ENCODE results near the gene SNX9.
"Not testable (repeated sequence)": the region's sequence is repeated elsewhere in the genome, so short reads cannot be mapped to it uniquely, and the experiment has no call there.

The SNX9 gene

GRCh38 chr6:157953580-157954091 is 130.6 kb downstream of the SNX9 start:
- no peak for DNase-seq (ENCODE audit: low read depth in 2 of 2)

GRCh38 chr6:157954150-157955117 is 131.4 kb downstream of the SNX9 start:
- DNase-seq (ENCODE audit: low read depth in 2 of 2) = no peak

- no peak for DNase-seq (ENCODE audit: low read depth in 2 of 2)
These were observed 132.6 kb downstream of the SNX9 start for GRCh38 chr6:157955675-157956074.

- DNase-seq (ENCODE audit: low read depth in 2 of 2) = no peak
These were observed 133.2 kb downstream of the SNX9 start for GRCh38 chr6:157956171-157956730.

- DNase-seq (ENCODE audit: low read depth in 2 of 2) = no peak
These were observed 136.6 kb downstream of the SNX9 start for GRCh38 chr6:157959451-157960227.

- DNase-seq (ENCODE audit: low read depth in 2 of 2) = no peak
These were observed 138.2 kb downstream of the SNX9 start for GRCh38 chr6:157961153-157961831.

- no peak for DNase-seq (ENCODE audit: low read depth in 2 of 2)
These were observed 139.0 kb downstream of the SNX9 start for GRCh38 chr6:157961832-157962575.

GRCh38 chr6:157962601-157963302 is 139.7 kb downstream of the SNX9 start:
- DNase-seq (ENCODE audit: low read depth in 2 of 2) = no peak

- DNase-seq (ENCODE audit: low read depth in 2 of 2) = no peak
These were observed 141.1 kb downstream of the SNX9 start for GRCh38 chr6:157964100-157964499.

GRCh38 chr6:157965387-157965786 is 142.3 kb downstream of the SNX9 start:
- no peak for DNase-seq (ENCODE audit: low read depth in 2 of 2)

- no peak for DNase-seq (ENCODE audit: low read depth in 2 of 2)
These were observed 143.5 kb downstream of the SNX9 start for GRCh38 chr6:157966589-157966977.

GRCh38 chr6:157967020-157967419 is 144.0 kb downstream of the SNX9 start:
- DNase-seq (ENCODE audit: low read depth in 2 of 2) = no peak

- no peak for DNase-seq (ENCODE audit: low read depth in 2 of 2)
These were observed 144.4 kb downstream of the SNX9 start for GRCh38 chr6:157967486-157967885.

- DNase-seq (ENCODE audit: low read depth in 2 of 2) = not testable (repeated sequence)
These were observed 149.1 kb downstream of the SNX9 start for GRCh38 chr6:157972177-157972576.

GRCh38 chr6:157974341-157974894 is 151.4 kb downstream of the SNX9 start:
- no peak for DNase-seq (ENCODE audit: low read depth in 2 of 2)

GRCh38 chr6:157974967-157975366 is 151.9 kb downstream of the SNX9 start:
- DNase-seq (ENCODE audit: low read depth in 2 of 2) = no peak

GRCh38 chr6:157975456-157975855 is 152.4 kb downstream of the SNX9 start:
- no peak for DNase-seq (ENCODE audit: low read depth in 2 of 2)

- DNase-seq (ENCODE audit: low read depth in 2 of 2) = no peak
These were observed 153.5 kb downstream of the SNX9 start for GRCh38 chr6:157976345-157977175.

All from activated CD4-positive, alpha-beta T cell treated with anti-CD3 and anti-CD28 coated beads for 24 hours (primary cell).